Ishikawa (cell line): ENCODE results near the gene SAFB.

Experiments used
- EP300 ChIP-seq: IDR thresholded peaks from 2 replicates; pipeline ENCODE4 v1.6.1; 2012; ENCODE audit warnings: borderline replicate concordance
- MAX ChIP-seq: IDR thresholded peaks from 2 replicates; pipeline ENCODE4 v1.6.1; 2012

- TF ChIP-seq MAX, result no peak
- no peak for TF ChIP-seq EP300
These were observed 42.7 kb upstream of the SAFB start for GRCh38 chr19:5580161-5580571.
